Vagina (tissue), 2 donors: ENCODE measurements around the gene RNF8. TPM values are rescaled to one million over a fixed set of nuclear protein-coding genes. Genes with fewer than 3 reads are reported as not detected.

ENCODE experiments used
- DNase-seq, 2 donors: peaks; one replicate each; pipeline ENCODE4 v3.0.0-alpha.2; 2017; ENCODE audit errors: extremely low spot score in 2 of 2
- H3K27ac ChIP-seq: fragments of 200-600 bp; sonication (generic); one replicate; pipeline ENCODE4 v1.5.1; 2019
- H3K27me3 ChIP-seq: fragments of 200-600 bp; sonication (generic); one replicate; pipeline ENCODE4 v1.5.1; 2019
- H3K36me3 ChIP-seq, 2 donors: fragments of 200-600 bp; sonication (generic); one replicate each; pipeline ENCODE4 v1.5.1; 2017 to 2019
- H3K4me1 ChIP-seq: fragments of 200-600 bp; sonication (generic); one replicate; pipeline ENCODE4 v1.5.1; 2019
- H3K4me3 ChIP-seq, 2 donors: fragments of 200-600 bp; sonication (generic); 1 replicate in 1 of 2; 2 replicates in 1 of 2; pipeline ENCODE4 v1.5.1; 2016 to 2019
- H3K9me3 ChIP-seq: fragments of 200-600 bp; sonication (generic); one replicate; pipeline ENCODE4 v1.5.1; 2019
- CTCF ChIP-seq, 3 experiments: fragments of 450-650 bp in 2 of 3; fragments of 200-600 bp in 1 of 3; sonication (generic) in 1 of 3; IDR thresholded peaks; one replicate each; pipeline ENCODE4 v1.5.1; 2017 to 2019; ENCODE audit warnings: antibody characterized with exemption in 3 of 3, mild to moderate bottlenecking in 2 of 3, moderate library complexity in 2 of 3
- POLR2A ChIP-seq, 2 donors: fragments of 450-650 bp; IDR thresholded peaks; one replicate each; pipeline ENCODE4 v1.6.1; 2017; ENCODE audit warnings: antibody characterized with exemption in 2 of 2, mild to moderate bottlenecking in 2 of 2, moderate library complexity in 2 of 2
- POLR2AphosphoS5 ChIP-seq, 2 donors: sonication (generic); formaldehyde crosslinking; IDR thresholded peaks; one replicate each; pipeline ENCODE4 v1.9.0; 2017; ENCODE audit warnings: antibody characterized with exemption in 2 of 2, mild to moderate bottlenecking in 2 of 2, low read depth in 1 of 2; ENCODE audit not compliant: insufficient read depth in 1 of 2
- intact Hi-C: fragments of 100-400 bp; cut with DNase I; formaldehyde crosslinking; loops from one replicate; pipeline ENCODE4 v1.15.1; 2023
- total RNA-seq: library from RNA; depleted of rRNA; stranded (reverse); fragments of >200 nt; gene quantifications from one replicate; pipeline ENCODE4 v1.2.3, GENCODE V29; 2016

Gene RNF8
- total RNA-seq, 1 donor from 2014 or later = 15.0 TPM

- peaks cover 0 to 19% of the 10 kb centered on the region in 2 donors for H3K36me3 ChIP-seq
- no peaks in the 10 kb centered on the region for H3K27me3 ChIP-seq
- peak overlapping the region; percentile 90 for H3K27ac ChIP-seq
- intact Hi-C loops = no loop called here
- no peak for DNase-seq
- H3K4me3 ChIP-seq = peak overlapping the region; percentile 87 to 94
- peaks cover 16% of the 10 kb centered on the region for H3K4me1 ChIP-seq
- TF ChIP-seq POLR2A (IDR thresholded peaks at IDR 0.05) (no peak), CTCF (IDR thresholded peaks at IDR 0.05) (no peak), POLR2AphosphoS5 (IDR thresholded peaks at IDR 0.05; ENCODE audit: insufficient read depth in 1 of 2, low read depth in 1 of 2) (no peak)
- no peaks in the 10 kb centered on the region for H3K9me3 ChIP-seq
Measured at GRCh38 chr6:37432590-37432915, 78.8 kb downstream of the RNF8 start.

GRCh38 chr6:37432916-37433656 is 79.3 kb downstream of the RNF8 start, which contains the start of gene CMTR1:
Gene CMTR1 (plus strand): TSS chr6:37433221. CDS start chr6:37435630, 2,409 bp downstream.
- intact Hi-C loops = no loop called here
- peaks cover 16% of the 10 kb centered on the region for H3K4me1 ChIP-seq
- peak within 1 kb of the TSS; percentile 90 for H3K27ac ChIP-seq
- H3K9me3 ChIP-seq = no peaks in the 10 kb centered on the region
- peaks cover 0 to 19% of the 10 kb centered on the region in 2 donors for H3K36me3 ChIP-seq
- TF ChIP-seq POLR2A (IDR thresholded peaks at IDR 0.05) (peak in 1 of 2 donors; percentile 48), POLR2AphosphoS5 (IDR thresholded peaks at IDR 0.05; ENCODE audit: insufficient read depth in 1 of 2, low read depth in 1 of 2) (peak; percentile 83 to 88), CTCF (IDR thresholded peaks at IDR 0.05) (peak in 2 of 3 experiments; percentile 8 to 31)
- peak within 1 kb of the TSS; percentile 87 to 94 for H3K4me3 ChIP-seq
- H3K27me3 ChIP-seq = no peaks in the 10 kb centered on the region
- peak in 1 of 2 donors; percentile 92 for DNase-seq

- H3K27ac ChIP-seq = peak overlapping the region; percentile 90
- H3K4me3 ChIP-seq = peak overlapping the region; percentile 87 to 94
- H3K27me3 ChIP-seq = no peaks in the 10 kb centered on the region
- H3K4me1 ChIP-seq = peaks cover 16% of the 10 kb centered on the region
- DNase-seq = no peak
- no peaks in the 10 kb centered on the region for H3K9me3 ChIP-seq
- intact Hi-C loops = no loop called here
- H3K36me3 ChIP-seq = peaks cover 0 to 22% of the 10 kb centered on the region in 2 donors
- TF ChIP-seq CTCF (IDR thresholded peaks at IDR 0.05) (no peak), POLR2A (IDR thresholded peaks at IDR 0.05) (no peak), POLR2AphosphoS5 (IDR thresholded peaks at IDR 0.05; ENCODE audit: insufficient read depth in 1 of 2, low read depth in 1 of 2) (no peak)
Measured at GRCh38 chr6:37433657-37434271, 80.0 kb downstream of the RNF8 start.

- Histone ChIP-seq H3K4me1 (peaks cover 16% of the 10 kb centered on the region), H3K27ac (no peak overlapping the region), H3K4me3 (no peak overlapping the region), H3K9me3 (no peaks in the 10 kb centered on the region), H3K27me3 (no peaks in the 10 kb centered on the region), H3K36me3 (peaks cover 0 to 28% of the 10 kb centered on the region in 2 donors)
- intact Hi-C loops = no loop called here
- no peak for DNase-seq
- TF ChIP-seq CTCF (IDR thresholded peaks at IDR 0.05) = no peak
- no peak for TF ChIP-seq POLR2AphosphoS5 (IDR thresholded peaks at IDR 0.05; ENCODE audit: insufficient read depth in 1 of 2, low read depth in 1 of 2)
- TF ChIP-seq POLR2A (IDR thresholded peaks at IDR 0.05) = no peak
Measured at GRCh38 chr6:37435373-37435772, 81.6 kb downstream of the RNF8 start.

- peaks cover 0 to 31% of the 10 kb centered on the region in 2 donors for H3K36me3 ChIP-seq
- TF ChIP-seq POLR2A (IDR thresholded peaks at IDR 0.05) = no peak
- no peak for TF ChIP-seq CTCF (IDR thresholded peaks at IDR 0.05)
- no peak for TF ChIP-seq POLR2AphosphoS5 (IDR thresholded peaks at IDR 0.05; ENCODE audit: insufficient read depth in 1 of 2, low read depth in 1 of 2)
- H3K27me3 ChIP-seq = no peaks in the 10 kb centered on the region
- intact Hi-C loops = no loop called here
- no peak for DNase-seq
- no peak overlapping the region for H3K27ac ChIP-seq
- H3K4me1 ChIP-seq = peaks cover 16% of the 10 kb centered on the region
- H3K4me3 ChIP-seq = no peak overlapping the region
- no peaks in the 10 kb centered on the region for H3K9me3 ChIP-seq
Measured at GRCh38 chr6:37435816-37436215, 82.0 kb downstream of the RNF8 start.
